Measurements from ENCODE around the gene CRYBG2.

GRCh38 chr1:26288311-26288941 lies 65.5 kb downstream of the CRYBG2 start:
- no peak for TF ChIP-seq CTCF (IDR thresholded peaks at IDR 0.05; ENCODE audit: control extremely low read depth in 1 of 3, insufficient read depth in 1 of 3, low read depth in 1 of 3, low read length in 3 of 3)
- TF ChIP-seq CHD1 (IDR thresholded peaks at IDR 0.05; ENCODE audit: low read depth, low read length), result no peak
- TF ChIP-seq CBX5 (IDR thresholded peaks at IDR 0.05; ENCODE audit: low read depth, low read length), result no peak
- TF ChIP-seq CREB1 (IDR thresholded peaks at IDR 0.05), result no peak
- TF ChIP-seq ASH2L (IDR thresholded peaks at IDR 0.05; ENCODE audit: low read length), result no peak
- TF ChIP-seq HDAC2 (IDR thresholded peaks at IDR 0.05; ENCODE audit: borderline replicate concordance in 1 of 2, low read depth in 2 of 2, low read length in 2 of 2), result no peak
- no peak for TF ChIP-seq POLR2A (IDR thresholded peaks at IDR 0.05; ENCODE audit: control extremely low read depth in 1 of 2, low read depth in 2 of 2, low read length in 2 of 2)
- TF ChIP-seq BACH1 (IDR thresholded peaks at IDR 0.05; ENCODE audit: low read length), result no peak
